GM12892 (cell line): ENCODE results near the gene AGPAT4.

Experiments used
- POLR2A ChIP-seq: IDR thresholded peaks from 2 replicates; pipeline ENCODE4 v1.6.1; 2011; ENCODE audit warnings: low read depth, low read length, control low read depth
- POLR2AphosphoS5 ChIP-seq: IDR thresholded peaks from 2 replicates; pipeline ENCODE4 v1.6.1; 2011; ENCODE audit warnings: low read depth, low read length, control low read depth
- TAF1 ChIP-seq: IDR thresholded peaks from 2 replicates; pipeline ENCODE4 v1.6.1; 2011; ENCODE audit warnings: low read depth, mild to moderate bottlenecking, control low read depth, low read length, borderline replicate concordance

DNA sequence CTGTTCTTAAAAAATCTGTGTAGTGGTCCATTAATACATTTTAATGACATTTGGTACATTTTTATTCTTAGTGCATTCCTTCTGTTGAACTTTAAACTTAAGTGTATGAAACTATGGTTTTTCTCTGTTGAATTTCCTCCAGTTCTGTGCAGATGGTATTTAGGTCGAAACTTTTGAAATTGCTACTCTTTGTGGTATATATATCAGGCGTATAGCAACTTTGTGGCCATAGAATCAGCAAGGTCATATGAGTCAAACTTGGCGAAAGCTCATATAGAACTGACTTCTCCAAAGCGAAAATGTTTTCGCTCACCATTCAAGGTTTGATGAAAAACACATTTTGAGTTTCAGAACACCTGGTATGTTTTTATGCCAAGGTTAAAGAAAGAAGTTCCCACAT, 188.6 kb downstream of the AGPAT4 start:
- TF ChIP-seq POLR2A (no peak), TAF1 (no peak), POLR2AphosphoS5 (no peak)
